ENCODE measurements around the gene TNFRSF8. TPM values are rescaled to one million over a fixed set of nuclear protein-coding genes. Genes with fewer than 3 reads are reported as not detected.
A peak's percentile ranks its signal among the peaks of the same experiment; 100 is the strongest.

Gene TNFRSF8
- total and polyA plus RNA-seq, 9 of the 15 experiments (the other 6 are each of a cell fraction or from before 2014, with no cell fraction given): 3.5 to 38.4 (median 17.1) TPM

DNA sequence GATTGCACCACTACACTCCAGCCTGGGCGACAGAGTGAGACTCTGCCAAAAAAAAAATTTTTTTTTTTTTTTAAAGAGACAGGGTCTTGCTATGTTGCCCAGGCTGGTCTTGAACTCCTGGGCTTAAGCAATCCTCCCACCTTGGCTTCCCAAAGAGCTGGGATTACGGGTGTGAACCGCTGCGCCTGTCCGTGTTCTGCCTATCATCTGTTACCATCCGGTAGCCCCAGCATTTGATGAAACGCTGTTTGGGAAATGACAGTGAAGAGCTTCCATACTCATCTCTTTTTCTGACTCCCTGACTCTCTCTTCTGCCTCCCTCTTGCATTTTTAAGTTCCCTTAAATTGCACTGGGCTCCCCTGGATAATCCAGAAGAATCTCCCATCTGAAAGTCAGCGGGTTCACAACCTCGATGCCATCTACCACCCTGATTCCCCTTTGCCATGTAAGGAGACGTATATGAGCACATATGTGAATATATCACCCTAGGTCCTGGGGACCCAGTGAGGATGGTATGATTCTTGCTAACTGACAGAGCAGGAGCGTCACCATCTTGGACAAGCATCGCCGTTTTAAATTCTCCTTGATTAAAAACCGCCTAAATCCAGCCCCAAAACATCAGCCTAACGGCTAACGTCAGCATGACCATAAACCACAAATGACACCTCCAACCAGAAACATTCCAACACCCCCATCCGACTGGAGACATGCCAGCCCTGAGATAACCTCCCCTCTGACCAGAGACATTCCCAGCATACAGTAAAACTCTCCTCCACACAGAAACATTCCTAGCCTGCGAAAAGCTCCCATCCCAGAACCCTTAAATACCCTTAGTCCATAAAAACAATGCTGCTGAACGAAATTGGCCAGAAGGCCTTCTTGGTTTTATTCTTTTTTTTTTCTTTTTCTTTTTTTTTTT, 12.4 kb downstream of the TNFRSF8 start (continued):
- TF ChIP-seq HNRNPLL (IDR thresholded peaks at IDR 0.05; ENCODE audit: low read depth, low read length, poor library complexity, severe bottlenecking) (no peak), TEAD4 (IDR thresholded peaks at IDR 0.05; ENCODE audit: low read length) (peak; percentile 91), TEAD4 (CRISPR knock-in tag; IDR thresholded peaks at IDR 0.05; ENCODE audit: borderline replicate concordance) (no peak), SIX5 (IDR thresholded peaks at IDR 0.05; ENCODE audit: borderline replicate concordance in 1 of 2, insufficient read depth in 1 of 2, low read depth in 1 of 2, low read length in 2 of 2) (no peak), FUS (optimal IDR thresholded peaks at IDR 0.05; ENCODE audit: low read depth, low read length) (no peak), MAFG (tag; conservative IDR thresholded peaks at IDR 0.05) (peak; percentile 72), ASH1L (IDR thresholded peaks at IDR 0.05; ENCODE audit: borderline replicate concordance, low read depth, partially characterized antibody) (peak; percentile 30), PHF8 (IDR thresholded peaks at IDR 0.05; ENCODE audit: borderline replicate concordance, low read length) (no peak), ZNF79 (CRISPR knock-in tag; IDR thresholded peaks at IDR 0.05; ENCODE audit: low read depth) (peak; percentile 97), CHCHD3 (CRISPR knock-in tag; IDR thresholded peaks at IDR 0.05) (peak; percentile 80; the same call in 1 of the 2 replicates), ZKSCAN8 (CRISPR knock-in tag; IDR thresholded peaks at IDR 0.05) (peak; percentile 96), TFAM (CRISPR knock-in tag; conservative IDR thresholded peaks at IDR 0.05) (no peak), BRCA1 (IDR thresholded peaks at IDR 0.05) (no peak), BRCA1 (CRISPR knock-in tag; IDR thresholded peaks at IDR 0.05) (no peak), ZNF449 (CRISPR knock-in tag; IDR thresholded peaks at IDR 0.05) (peak; percentile 98), BMI1 (IDR thresholded peaks at IDR 0.05; ENCODE audit: low read length) (no peak), CCNT2 (IDR thresholded peaks at IDR 0.05; ENCODE audit: borderline replicate concordance, extremely low read depth, insufficient read length, low read depth, low read length) (peak; percentile 34), PREB (CRISPR knock-in tag; IDR thresholded peaks at IDR 0.05) (no peak)
- TF ChIP-seq, protein P1, sequence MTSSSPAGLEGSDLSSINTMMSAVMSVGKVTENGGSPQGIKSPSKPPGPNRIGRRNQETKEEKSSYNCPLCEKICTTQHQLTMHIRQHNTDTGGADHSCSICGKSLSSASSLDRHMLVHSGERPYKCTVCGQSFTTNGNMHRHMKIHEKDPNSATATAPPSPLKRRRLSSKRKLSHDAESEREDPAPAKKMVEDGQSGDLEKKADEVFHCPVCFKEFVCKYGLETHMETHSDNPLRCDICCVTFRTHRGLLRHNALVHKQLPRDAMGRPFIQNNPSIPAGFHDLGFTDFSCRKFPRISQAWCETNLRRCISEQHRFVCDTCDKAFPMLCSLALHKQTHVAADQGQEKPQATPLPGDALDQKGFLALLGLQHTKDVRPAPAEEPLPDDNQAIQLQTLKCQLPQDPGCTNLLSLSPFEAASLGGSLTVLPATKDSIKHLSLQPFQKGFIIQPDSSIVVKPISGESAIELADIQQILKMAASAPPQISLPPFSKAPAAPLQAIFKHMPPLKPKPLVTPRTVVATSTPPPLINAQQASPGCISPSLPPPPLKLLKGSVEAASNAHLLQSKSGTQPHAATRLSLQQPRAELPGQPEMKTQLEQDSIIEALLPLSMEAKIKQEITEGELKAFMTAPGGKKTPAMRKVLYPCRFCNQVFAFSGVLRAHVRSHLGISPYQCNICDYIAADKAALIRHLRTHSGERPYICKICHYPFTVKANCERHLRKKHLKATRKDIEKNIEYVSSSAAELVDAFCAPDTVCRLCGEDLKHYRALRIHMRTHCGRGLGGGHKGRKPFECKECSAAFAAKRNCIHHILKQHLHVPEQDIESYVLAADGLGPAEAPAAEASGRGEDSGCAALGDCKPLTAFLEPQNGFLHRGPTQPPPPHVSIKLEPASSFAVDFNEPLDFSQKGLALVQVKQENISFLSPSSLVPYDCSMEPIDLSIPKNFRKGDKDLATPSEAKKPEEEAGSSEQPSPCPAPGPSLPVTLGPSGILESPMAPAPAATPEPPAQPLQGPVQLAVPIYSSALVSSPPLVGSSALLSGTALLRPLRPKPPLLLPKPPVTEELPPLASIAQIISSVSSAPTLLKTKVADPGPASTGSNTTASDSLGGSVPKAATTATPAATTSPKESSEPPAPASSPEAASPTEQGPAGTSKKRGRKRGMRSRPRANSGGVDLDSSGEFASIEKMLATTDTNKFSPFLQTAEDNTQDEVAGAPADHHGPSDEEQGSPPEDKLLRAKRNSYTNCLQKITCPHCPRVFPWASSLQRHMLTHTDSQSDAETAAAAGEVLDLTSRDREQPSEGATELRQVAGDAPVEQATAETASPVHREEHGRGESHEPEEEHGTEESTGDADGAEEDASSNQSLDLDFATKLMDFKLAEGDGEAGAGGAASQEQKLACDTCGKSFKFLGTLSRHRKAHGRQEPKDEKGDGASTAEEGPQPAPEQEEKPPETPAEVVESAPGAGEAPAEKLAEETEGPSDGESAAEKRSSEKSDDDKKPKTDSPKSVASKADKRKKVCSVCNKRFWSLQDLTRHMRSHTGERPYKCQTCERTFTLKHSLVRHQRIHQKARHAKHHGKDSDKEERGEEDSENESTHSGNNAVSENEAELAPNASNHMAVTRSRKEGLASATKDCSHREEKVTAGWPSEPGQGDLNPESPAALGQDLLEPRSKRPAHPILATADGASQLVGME (CRISPR knock-in tag; IDR thresholded peaks at IDR 0.05): peak; percentile 99
